Activated CD4-positive, alpha-beta T cell treated with anti-CD3 and anti-CD28 coated beads, Interleukin-2, Interleukin-4, amounts not matched to agents 100 ng/mL and 50 ng/mL, durations not matched to agents 16 hours and 8 hours (primary cell): Measurements from ENCODE around the gene SMARCE1.

ENCODE experiments used
- DNase-seq: peaks from one replicate; pipeline ENCODE4 v3.0.0-alpha.2; 2020; ENCODE audit warnings: low spot score

Gene SMARCE1

DNA sequence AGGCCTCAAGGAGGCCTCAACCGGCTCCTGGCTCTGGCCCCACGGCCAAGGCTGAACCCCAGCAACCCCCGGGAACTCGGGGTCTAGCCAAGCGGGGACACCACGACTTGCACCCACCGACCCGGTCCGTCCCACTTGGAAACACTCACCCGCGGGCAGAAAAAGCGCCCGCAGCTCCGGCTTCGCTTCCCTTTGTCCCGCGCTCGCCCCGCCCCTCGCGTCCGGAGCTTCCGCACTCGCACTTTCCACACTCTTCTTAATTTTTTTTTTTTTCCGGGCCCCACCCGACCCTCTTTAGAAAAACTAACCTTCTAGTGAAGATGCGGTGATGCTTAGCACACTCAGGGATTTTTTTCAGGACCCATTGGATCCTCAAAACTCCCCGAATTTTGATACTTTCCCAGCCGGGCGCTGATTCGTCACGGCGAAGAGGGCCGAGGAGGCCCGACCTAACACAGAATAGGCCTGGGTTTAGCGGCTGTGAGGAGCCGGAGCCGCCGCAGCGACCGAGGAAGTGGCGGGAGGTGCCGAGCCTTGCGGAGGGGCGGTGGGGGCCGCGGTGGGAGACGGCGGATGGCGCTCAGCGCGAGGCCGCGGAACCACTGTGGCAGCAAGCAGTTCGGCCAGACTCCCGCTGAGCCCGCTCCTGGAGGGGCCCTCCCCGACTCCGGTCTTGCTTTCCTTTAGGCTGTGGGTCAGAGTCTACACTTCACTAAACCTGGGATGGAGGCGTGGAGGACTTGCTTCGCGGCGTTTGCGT, at the start of gene SMARCE1:
Gene SMARCE1, minus strand, starts transcription at position 195 of the 760 bp plus-strand sequence. CDS start 2,016 bp downstream, outside the sequence.
- peak; percentile 69 for DNase-seq

DNA sequence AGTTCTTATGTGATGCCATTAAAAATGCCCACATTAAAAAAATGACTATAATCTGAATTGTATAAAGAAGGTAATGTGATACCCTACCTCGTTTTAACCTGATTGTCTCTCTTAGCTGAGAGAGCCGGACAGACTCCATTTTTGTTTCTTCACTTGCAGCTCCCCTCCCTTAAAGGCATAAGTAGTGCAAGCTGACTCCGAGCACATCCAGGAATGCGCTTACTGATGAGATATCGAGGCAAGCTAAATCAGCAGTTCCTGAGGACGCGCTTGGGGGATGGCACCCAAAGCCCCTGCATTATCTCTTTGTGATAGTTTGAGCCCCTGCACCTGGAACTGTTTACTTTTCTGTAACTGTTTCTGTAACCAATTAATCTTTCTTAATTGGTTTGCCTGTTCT, 49.7 kb upstream of the SMARCE1 start:
- DNase-seq, result no peak

DNA sequence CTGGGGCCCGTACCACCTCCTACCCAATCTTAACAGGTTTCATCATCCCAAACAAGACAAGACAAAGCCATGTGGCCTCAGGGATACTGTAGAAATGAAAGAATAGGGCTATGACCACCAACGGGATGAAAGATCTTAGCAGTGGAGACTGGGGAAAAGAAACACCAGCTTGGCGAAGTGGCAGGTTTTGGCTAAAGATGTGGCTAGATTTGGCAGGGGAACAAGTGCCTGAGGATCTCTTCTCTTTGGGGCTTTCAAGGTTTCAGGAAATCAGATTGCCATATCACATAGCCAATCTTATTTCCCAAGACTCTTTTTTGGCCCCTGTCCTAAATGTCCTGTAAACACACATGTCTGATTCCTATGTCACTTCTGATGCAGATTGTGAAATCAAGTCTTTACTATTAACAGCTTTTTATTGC, 49.0 kb upstream of the SMARCE1 start:
- DNase-seq, result no peak

DNA sequence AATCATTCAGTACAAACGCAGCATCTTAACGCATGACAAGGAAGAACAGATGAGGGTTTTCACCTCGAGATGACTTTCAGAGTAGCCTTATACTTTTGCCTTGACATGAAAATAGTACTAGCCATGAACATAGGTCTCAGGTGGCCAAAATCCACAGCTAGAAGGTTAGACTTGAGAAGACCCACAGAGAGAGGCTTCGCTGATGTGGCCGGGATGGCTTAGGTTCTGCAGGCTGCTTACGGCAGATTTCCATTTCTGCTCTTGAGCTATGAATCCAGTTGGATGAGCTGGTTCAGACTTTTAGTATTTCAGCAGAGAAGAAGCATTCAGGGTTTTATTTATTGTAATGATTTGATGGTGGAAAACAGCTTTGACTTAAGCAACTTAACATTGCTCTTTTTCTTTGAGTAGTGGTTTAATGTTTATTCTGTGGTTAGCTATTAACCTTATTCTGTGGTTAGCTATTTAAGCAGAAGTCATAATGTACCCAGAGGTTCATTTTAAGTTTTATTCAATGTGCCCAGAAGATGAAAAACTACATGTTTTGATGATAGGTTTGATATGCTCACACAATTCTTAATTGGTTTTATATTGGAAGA, 48.4 kb upstream of the SMARCE1 start:
- DNase-seq, result no peak

DNA sequence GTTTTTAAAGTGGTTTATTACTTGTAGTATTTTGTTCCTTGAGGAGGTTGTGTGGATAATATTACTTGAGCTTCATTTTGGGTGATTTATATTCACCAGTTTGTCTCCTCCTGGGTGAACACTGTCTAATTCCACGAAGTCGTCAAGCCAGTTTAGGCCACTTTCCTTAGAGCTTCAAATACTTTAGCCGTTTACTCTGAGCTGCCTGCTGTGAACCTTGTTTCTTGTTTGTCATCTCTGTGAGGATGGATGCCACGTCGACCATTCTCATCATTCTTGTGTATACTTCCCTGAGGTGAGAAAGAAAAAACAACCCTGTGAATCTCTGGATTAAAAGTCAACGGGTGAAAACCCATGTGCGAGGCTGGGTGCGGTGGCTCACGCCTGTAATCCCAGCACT, 47.0 kb upstream of the SMARCE1 start:
- no peak for DNase-seq

DNA sequence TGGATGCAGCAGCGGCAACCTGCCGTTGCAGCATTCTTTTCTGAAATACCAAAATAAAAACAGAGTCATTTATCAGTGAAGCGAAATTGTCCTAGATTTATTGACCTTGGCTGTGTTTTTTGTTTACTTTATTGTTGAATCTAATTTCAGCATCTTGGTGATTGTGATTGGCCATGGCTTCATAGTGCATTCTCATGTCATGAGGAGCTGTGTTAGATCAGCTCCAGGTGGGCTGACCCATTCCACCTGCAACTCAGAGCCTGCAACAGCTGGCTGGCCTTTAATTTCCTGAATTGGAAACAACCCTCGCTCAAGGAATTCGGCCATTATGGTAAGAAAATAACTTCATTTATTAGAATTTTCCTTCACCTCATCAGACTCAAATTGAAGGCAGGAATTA, 39.5 kb upstream of the SMARCE1 start:
- DNase-seq, result no peak

DNA sequence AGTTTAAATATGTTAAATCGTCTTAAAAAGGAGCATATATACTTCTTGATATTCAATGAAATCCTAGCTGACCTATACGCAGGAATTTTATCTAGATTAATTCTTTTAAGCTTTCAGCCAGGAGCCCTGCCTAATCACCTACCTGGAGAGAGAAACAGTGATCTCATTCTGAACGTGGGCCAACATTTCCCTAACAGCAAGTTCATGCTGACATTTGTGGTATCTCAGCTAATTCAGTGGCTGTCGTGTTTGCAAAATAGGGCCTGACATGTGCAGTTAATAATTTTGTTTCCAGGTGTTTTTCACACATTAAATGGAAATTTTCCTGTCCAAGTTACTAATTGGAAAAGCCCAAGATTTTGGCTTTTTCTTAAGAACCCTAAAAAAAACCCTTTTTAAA, 38.6 kb upstream of the SMARCE1 start:
- DNase-seq, result no peak

DNA sequence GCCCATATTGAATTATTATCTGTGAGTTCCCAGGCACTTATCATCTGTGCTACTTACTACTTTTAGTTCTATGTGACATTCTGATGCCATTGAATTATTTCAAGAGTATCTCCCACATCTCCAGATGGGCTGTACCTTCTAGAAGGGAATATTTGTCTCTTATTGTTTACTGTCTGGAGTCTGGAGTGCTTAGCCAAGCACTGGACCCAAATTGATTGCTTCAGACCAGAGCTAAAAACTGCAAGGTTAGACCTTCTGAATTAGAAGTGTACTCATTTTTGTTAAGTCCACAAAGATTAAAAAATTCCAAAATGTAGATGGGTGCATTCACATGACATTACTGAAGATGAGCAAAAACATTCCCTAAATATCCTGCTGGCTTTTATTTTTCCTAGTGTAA, 33.4 kb upstream of the SMARCE1 start:
- DNase-seq, result no peak

DNA sequence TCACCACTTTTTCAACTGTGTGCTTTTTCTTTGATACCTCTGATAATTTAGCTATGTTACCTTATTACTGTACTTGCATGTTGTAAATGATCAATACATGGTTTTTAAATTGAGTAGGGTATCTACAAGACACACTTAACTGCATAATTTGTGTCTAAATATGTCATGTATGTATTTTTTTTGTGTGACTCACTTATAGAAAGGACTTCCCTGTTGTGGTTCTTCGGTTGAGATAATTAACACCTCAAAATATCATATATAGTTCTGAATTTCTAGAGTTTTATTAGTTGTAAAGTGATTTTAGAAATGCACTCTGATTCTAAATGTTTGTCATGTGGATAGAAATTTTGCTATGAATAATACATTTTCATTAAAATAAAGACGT, 31.9 kb upstream of the SMARCE1 start:
- no peak for DNase-seq

DNA sequence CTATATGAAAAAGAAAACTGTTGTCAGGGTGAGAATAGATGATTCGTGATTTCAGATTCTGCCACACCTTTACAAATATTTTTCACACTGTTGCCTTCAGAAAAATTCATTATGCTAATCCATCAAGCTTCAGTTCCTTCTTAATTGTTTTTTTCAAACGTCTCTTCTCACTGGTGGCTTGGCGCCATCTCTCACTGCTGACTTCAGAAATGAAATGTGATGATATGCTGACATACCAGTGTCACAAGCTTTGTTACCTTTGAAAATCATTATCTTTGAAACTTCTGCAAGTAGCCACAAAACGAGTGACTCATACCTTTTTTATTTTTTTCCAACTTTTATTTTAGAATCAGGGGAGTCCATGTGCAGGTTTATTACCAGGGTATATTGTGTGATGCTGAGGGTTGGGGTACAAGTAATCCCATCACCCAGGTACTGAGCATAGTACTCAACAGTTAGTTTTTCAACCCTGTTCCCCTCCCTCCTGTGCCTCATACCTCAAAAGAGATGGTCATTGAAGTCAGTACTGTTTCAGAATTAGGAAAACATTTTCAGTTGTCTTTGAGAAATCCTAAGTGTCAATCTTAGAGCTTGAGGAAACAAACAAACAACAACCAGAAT, 31.4 kb upstream of the SMARCE1 start:
- no peak for DNase-seq

DNA sequence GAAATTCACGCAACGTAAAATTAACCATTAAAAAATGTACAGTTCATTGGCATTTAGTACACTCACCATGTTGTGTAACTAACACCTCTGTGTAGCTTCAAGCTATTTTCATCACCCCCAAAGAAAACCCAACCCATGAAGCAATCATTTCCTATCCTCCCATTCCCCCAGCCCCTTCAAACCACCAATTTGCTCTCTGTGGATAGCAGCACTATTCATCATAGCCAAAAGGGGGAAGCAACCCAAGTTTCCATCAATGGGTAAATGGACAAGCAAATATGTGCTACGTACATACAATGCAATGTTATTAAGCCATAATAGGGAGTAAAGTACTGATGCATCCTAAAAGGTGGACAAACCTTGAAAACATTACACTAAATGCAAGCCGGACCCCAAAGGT, 28.3 kb upstream of the SMARCE1 start:
- no peak for DNase-seq

DNA sequence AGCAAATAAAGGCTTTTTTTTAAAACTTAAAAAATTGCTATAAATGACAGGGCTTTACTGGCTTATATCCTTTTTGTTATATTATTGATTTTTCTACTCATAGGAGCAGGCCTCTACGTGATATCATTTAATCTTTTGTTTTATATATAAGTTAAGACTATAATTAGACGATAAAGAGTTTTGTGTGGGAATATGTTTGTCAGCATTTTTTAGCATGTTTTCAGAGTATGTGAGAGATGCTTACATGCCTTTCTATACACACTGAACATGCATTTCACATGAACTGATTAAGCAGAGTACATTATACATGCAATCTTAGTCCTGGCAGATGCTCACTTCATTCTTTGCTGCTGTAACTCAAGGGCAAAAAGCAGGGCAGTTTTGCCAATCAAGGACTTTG, 25.0 kb upstream of the SMARCE1 start:
- DNase-seq, result no peak

DNA sequence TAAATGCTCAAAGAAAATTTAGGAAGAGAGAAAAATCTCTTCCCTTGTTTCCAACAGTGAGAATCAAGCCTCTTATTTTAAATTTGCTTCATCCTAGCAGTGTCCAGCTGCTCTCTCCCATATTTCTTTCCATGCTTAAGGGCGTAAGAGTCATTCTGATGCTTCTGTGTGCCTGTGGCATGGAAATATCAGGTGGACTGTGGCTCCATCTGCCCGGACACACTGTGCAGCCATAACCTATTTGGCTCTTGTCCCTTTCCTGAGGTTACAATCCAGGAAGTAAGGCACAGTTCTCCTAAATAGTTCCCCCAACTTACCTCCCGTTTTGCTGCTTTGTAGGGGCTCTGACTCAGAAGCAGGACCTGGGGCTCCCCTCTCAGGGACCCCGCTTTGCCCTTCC, 23.7 kb upstream of the SMARCE1 start:
- no peak for DNase-seq

DNA sequence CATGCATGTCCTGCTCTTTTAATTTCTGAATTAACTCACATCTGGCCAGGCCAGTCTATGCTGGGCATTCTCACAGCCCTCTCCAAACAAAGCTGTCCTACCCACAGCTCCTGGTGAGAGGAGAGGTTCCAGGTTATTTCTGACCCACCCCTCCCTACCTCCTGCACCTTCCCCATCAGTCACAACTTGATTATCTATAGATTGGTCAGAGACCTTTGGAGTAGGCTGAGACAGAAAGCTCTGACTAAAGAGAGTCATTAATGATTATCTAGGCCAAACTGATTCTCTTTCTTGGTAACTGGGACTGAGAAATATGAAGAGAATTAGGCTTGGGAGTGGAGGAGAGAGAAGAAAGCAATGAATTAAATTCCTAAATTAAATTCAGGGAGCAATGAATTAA, 18.7 kb upstream of the SMARCE1 start:
- DNase-seq, result no peak

DNA sequence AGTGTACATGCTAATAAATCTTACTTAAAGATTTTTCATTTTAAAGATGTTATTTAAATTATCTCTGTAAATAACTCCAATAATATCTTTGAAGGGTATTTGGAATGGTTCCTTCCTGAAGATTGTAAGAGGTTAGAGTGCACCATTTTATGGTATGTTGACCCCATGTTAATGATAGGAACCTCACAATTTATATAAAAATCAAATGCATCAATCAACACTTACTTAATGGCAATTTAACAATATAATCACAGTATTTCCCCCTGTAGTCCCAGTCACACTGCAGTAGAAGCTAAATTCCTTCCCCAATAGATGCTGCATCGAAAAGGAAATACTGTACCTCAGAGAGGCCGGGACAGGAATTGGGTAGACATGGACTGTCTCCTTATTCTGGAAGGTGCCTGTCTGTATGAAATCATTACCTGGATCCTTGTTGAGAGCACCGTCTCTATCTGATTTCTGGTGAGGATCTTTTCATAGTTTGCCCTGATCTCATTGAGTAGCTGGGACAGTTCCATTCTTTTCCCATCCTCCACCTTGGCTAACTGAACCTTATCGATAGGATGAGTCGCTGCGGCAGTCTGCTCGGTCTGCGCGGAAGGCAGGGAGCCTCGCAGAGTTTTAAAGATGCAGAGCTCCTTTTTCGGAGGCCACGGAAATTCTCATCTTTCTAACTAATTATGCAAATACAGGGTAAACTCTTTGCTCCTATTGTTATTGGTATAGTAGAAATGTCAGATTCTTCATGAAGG, 17.1 kb upstream of the SMARCE1 start, which contains the start of gene KRT222:
Gene KRT222, minus strand, starts transcription at position 596 of the 752 bp plus-strand sequence. Its CDS starts 78 bp downstream, at position 518.
- DNase-seq, result no peak

DNA sequence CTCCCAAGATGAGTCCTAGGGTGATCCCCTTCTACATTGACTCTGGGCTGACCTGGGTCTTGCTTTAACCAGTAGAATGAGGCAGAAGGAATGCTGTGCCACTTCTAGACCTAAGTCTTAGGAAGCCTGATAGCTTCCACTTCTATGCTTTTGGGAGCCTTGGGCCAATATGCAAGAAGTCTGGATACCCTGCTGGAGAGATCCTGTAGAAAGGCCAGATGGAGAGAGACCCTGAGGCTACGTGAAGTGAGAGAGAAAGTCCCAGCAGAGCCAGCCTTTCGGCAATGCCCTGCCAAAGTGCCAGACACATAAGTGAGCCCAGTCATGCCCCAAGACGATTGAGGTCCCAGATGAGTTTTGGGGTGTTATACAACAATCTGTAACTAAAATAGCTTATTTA, 15.6 kb upstream of the SMARCE1 start:
- no peak for DNase-seq

DNA sequence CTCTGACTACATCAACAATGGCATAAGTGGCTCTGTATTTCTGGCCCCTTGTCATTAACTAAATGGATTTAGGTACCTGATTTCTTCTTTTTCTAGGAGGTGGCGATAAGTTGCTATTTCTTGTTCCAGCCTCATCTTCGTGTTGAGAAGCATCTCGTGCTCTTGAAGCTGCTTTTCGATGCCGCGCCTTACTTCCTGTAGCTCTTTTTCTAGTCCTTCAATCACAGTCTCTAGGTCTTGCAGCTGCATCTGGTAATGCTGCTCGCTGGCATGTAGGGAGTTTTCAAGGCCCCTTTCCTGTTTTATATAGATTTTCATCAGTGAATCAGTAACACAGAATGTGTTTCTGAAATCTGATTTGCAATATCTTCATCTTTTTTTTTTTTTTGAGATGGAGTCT, 12.3 kb upstream of the SMARCE1 start:
- DNase-seq, result no peak

DNA sequence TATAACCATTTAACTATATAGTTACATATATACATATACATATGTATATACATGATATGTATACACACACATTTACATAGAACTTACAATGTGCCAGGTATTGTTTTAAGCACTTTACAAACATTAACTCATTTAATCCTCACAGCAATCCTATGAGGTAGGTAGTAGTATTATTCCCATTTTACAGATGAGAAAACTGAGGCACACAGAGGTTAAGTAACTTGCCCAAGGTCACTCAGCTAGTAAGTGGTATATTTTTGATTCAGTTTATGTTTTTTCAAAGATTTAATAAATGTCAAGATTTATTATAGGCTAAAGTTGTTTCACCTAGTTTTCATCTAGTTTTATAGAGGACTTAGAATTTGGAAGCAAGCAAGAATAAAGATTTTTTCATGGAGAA, 10.8 kb upstream of the SMARCE1 start:
- DNase-seq, result no peak

DNA sequence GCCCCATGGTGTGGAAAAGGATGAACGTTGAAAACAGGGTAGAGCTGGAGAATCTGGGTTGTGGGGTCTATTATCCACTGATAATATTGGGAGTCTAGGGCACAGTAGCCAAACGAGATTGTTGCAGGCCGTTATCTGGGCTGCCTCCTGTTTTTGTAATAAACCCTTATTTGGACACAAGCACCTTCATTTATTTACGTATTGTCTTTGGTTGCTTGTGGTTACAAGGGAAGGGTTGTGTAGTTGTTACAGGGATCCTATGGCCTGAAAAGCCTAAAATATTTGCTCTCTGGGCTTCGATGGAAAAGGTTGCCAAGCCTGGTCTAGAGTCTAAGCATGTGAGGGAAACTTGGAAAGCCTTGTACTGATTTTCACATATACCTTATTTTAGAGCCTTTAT, 4.3 kb upstream of the SMARCE1 start:
- no peak for DNase-seq

DNA sequence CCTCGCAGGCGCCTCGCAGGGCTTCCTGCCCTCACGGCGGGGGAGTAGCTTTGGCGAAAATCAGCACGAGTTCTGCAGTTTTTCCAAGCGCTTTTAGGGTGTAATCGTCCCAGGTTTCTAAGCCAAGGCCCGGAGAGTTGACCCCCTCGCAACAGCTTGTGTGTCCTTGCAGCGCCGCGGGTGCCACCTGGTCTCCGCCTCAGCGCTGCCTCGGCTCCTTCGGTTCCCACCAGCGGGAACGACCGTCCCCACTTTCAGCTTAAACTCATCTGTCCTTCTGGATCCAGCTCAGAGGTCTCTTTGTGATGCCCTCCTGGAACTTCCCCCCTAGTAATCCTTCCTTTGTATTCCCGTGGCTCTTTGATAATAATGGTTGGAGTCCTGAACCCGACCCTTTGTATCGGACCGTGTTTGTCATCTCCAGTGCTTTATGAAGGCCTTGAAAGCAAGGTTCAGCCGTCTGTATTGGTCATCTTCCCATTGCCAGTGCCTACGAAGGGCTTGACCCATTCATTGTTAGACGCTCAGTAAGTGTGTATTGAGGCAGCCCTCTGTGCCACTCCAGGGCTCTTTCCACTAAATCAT, 858 bp upstream of the SMARCE1 start:
- DNase-seq, result no peak

DNA sequence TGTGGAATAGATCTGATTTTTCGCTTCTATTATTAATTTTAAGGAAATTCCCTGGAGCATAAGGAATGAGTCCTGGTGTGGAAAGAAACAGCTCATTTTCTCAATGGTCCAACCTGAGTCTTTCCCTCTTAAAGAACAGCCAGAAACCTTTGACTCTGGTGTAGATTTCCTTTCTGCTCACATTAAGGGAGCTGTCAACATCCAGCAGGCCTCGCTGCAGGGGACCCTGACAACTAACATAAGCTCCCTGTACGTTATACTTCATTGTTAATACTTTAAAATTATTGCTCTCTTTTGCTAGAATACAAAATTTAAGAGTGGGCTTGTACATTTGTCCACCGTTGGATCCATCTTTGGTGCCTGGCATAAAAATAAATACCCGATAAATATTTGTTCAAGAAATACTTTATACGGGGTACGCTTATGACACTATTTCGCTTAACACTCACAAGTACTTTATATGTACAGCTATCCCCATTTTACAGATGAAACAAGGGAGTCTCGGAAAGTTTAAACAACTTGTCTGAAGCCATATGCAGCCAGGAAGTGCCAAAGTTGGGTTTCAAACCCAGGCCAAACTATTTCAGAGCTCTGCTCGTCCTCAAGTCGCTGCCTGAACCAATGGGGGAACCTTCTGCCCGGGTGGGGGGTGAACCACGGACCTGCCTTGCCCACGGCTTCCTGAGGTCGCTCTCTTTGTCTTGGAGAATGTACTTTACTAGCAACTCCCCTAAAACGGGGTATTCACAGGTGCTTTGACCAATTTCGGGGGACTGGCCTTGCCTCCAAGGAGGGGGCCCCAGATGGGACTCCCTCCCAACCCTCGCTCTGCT, 611 bp downstream of the SMARCE1 start:
- peak; percentile 46 for DNase-seq
